ENCODE data around the gene RPS27.
A peak's percentile ranks its signal among the peaks of the same experiment; 100 is the strongest.
"Not testable (repeated sequence)": the region's sequence is repeated elsewhere in the genome, so short reads cannot be mapped to it uniquely, and the experiment has no call there.

Gene RPS27

DNA sequence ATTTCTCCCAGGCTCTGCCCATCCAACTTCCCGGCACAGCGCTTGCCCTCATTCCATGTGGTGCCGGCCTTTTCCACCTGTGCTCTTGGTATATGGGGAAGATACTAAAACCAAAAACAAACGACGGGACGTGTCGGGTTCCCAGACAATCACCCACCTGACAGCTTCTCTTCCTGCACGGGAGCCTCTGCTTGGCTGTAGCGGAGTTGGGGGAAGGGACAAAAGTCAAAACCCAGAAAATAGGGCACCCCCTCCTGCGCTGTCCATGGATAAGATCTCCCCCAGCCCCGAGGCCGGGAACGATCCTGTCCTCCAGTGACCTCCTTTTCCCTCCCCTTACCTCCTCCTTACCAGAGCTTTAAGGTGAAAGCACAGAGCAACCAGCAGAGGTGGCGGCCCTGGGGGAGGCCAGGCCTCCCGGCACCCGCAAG, 13.7 kb upstream of the RPS27 start:
- H3K4me3 ChIP-seq (ENCODE audit: extremely low read depth, insufficient read depth, low read length, poor library complexity, severe bottlenecking): peak overlapping the region; percentile 86
- H3K36me3 ChIP-seq (ENCODE audit: control insufficient read depth, insufficient read depth, low read length): peaks cover 63% of the 10 kb centered on the region
- H3K27ac ChIP-seq (ENCODE audit: low read depth, low read length, severe bottlenecking): peak overlapping the region; percentile 59
- WGBS, 2 experiments (ENCODE audit: insufficient coverage in 2 of 2): 2 to 3% methylated on average over 6 to 12 of the region's 16 CpGs
- H3K9me3 ChIP-seq (ENCODE audit: control insufficient read depth, low read length): no peaks in the 10 kb centered on the region
- H3K4me1 ChIP-seq (ENCODE audit: control insufficient read depth, insufficient read depth, low read length, poor library complexity, severe bottlenecking): peaks cover 6% of the 10 kb centered on the region

DNA sequence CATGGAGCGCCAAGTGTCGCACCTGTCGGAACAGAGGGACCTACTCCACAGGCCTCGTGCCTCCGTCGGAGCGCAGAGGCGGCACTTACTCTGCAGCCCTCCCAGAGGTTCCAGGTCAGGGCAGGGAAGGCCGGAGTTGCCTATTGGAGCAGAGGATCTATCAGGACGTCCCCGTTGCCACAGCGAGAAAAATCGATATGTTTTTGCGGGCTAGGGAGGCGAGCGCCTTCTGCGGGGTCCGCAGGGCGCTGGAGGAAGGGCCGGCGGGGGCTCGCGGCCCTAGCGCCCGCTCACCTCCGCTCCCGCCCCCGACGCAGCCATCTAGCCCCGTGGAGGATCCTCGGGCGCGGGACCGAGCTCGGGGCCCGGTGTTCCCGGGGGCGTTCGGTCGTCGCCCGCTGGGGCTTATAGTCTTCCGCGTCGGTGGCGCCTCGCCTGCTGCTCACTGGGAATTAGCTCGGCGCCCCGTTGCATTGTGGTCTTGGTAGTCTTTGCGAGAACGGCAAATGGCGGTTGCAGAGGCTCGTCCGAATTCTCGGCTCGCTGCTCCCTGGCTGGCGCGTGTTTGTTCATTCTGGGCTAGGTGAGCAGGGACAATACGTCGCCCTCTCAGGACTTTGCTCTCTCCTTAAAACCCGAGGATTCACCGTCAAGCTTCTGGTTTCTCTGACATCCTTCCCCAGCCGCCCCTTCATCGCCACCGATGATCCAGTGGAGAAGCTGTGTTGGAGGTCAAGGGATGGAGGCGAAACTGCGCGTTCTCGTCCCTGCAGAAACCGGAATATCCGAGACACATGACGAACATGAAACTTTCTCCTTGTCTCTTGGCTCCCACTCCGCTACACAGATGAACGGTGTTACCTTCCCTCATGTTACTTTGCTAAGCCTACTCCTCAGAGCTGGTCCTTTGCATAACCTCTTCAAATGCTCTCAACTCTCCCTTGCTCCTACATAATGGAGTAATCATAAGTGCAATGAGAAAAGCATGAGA, 13.0 kb upstream of the RPS27 start, which contains the start of gene JTB:
JTB (minus strand) TSS at position 425 of the 991 bp plus-strand sequence; CDS start at position 3, 422 bp downstream.
- WGBS, 2 experiments (ENCODE audit: insufficient coverage in 2 of 2): 0 to 1% methylated on average over 70 to 72 of the region's 75 CpGs
- H3K36me3 ChIP-seq (ENCODE audit: control insufficient read depth, insufficient read depth, low read length): peaks cover 70% of the 10 kb centered on the region
- peaks cover 6% of the 10 kb centered on the region for H3K4me1 ChIP-seq (ENCODE audit: control insufficient read depth, insufficient read depth, low read length, poor library complexity, severe bottlenecking)
- H3K9me3 ChIP-seq (ENCODE audit: control insufficient read depth, low read length): no peaks in the 10 kb centered on the region
- peak within 1 kb of the TSS; percentile 86 for H3K4me3 ChIP-seq (ENCODE audit: extremely low read depth, insufficient read depth, low read length, poor library complexity, severe bottlenecking)
- peak within 1 kb of the TSS; percentile 59 for H3K27ac ChIP-seq (ENCODE audit: low read depth, low read length, severe bottlenecking)

- H3K36me3 ChIP-seq (ENCODE audit: control insufficient read depth, insufficient read depth, low read length): peaks cover 74% of the 10 kb centered on the region
- H3K4me3 ChIP-seq (ENCODE audit: extremely low read depth, insufficient read depth, low read length, poor library complexity, severe bottlenecking): peak overlapping the region; percentile 86
- H3K9me3 ChIP-seq (ENCODE audit: control insufficient read depth, low read length): no peaks in the 10 kb centered on the region
- WGBS, 2 experiments (ENCODE audit: insufficient coverage in 2 of 2): 85 to 92% methylated on average over 8 of the region's 9 CpGs
- H3K27ac ChIP-seq (ENCODE audit: low read depth, low read length, severe bottlenecking): peak overlapping the region; percentile 45
- H3K4me1 ChIP-seq (ENCODE audit: control insufficient read depth, insufficient read depth, low read length, poor library complexity, severe bottlenecking): peaks cover 6% of the 10 kb centered on the region
Observed at GRCh38 chr1:153978274-153978909, 12.2 kb upstream of the RPS27 start.

DNA sequence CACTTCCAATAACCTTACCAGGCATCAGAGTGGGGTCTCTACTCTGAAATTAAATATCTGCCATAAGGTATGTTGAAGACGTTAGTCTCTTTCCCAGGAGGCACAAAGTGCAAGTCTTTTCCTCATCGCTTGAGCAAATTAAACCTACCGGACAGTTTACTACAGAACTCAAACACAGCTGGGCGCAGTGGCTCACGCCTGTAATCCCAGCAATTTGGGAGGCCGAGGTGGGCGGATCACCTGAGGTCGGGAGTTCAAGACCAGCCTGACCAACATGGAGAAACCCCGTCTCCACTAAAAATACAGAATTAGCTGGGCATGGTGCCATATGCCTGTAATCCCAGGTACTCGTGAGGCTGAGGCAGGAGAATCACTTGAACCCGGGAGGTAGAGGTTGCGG, 11.5 kb upstream of the RPS27 start:
- not testable (repeated sequence) for H3K4me1 ChIP-seq (ENCODE audit: control insufficient read depth, insufficient read depth, low read length, poor library complexity, severe bottlenecking); H3K4me3 ChIP-seq (ENCODE audit: extremely low read depth, insufficient read depth, low read length, poor library complexity, severe bottlenecking); H3K9me3 ChIP-seq (ENCODE audit: control insufficient read depth, low read length); H3K27ac ChIP-seq (ENCODE audit: low read depth, low read length, severe bottlenecking)
- 85 to 96% methylated on average over 10 of the region's 12 CpGs for WGBS, 2 experiments (ENCODE audit: insufficient coverage in 2 of 2)
- peaks cover 75% of the 10 kb centered on the region for H3K36me3 ChIP-seq (ENCODE audit: control insufficient read depth, insufficient read depth, low read length)

DNA sequence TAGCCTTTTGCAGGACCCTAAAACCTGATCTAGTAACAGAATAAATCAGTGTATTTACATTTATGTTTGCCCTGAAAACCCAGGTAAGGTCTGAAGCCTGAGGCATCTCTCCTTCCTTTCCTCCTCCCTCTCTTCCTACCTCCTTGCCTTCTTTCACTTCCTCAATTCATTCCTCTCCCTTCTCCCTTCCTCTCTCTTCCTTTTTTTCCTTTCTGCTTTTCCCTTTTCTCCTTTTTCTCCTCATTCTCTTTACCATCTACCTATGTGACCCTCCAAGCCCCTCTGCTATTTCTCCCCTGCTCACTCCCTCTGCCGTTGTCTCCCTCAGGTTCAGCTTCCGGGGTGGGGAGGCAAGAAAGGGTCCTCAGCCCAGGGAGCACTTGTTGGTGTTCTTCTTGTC, 8.8 kb upstream of the RPS27 start:
- not testable (repeated sequence) for H3K27ac ChIP-seq (ENCODE audit: low read depth, low read length, severe bottlenecking); H3K9me3 ChIP-seq (ENCODE audit: control insufficient read depth, low read length); H3K4me3 ChIP-seq (ENCODE audit: extremely low read depth, insufficient read depth, low read length, poor library complexity, severe bottlenecking)
- 100% methylated on average over 2 of the region's 2 CpGs; no CpG with 5 or more reads in 1 of the 2 experiments for WGBS, 2 experiments (ENCODE audit: insufficient coverage in 2 of 2)
- Histone ChIP-seq H3K4me1 (ENCODE audit: control insufficient read depth, insufficient read depth, low read length, poor library complexity, severe bottlenecking) (peaks cover 13% of the 10 kb centered on the region), H3K36me3 (ENCODE audit: control insufficient read depth, insufficient read depth, low read length) (peaks cover 60% of the 10 kb centered on the region)

DNA sequence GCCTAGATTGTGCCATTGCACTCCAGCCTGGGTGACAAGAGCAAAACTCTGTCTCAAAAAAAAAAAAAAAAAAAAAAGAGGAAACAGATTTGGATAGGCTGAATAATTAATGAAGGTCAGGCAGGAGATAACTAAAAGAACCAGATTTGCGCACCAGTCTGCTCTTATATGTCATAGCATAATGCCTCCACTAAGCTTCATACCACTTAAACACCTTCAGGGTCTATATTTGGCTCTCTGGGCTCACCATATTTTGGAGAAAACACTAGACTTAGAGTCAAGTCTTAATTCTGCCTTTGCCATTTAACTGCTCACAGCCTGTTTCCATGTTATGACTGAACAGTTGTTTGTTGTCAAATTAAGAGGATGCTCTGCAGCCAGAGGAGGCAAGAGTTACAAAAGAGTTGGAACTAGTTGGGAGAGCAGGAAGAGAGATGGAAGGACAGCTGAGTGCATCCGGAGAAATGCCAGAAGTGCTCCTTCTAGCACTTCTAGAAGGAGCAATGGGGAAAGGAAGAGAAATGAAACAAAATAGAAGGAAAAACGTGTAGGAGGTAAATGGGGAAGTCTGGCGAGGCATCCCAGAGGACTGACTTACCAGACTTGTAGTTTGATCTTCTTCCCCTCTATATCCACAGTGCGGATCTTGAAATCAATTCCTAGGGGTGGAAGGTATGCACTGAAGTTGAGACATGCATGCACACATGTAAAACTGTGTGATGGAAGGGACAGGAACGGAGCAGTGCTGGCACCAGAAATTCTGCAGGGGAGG, 6.3 kb upstream of the RPS27 start:
- Histone ChIP-seq H3K4me1 (ENCODE audit: control insufficient read depth, insufficient read depth, low read length, poor library complexity, severe bottlenecking) (peaks cover 10% of the 10 kb centered on the region), H3K36me3 (ENCODE audit: control insufficient read depth, insufficient read depth, low read length) (peaks cover 48% of the 10 kb centered on the region), H3K4me3 (ENCODE audit: extremely low read depth, insufficient read depth, low read length, poor library complexity, severe bottlenecking) (peak overlapping the region; percentile 69), H3K9me3 (ENCODE audit: control insufficient read depth, low read length) (no peaks in the 10 kb centered on the region), H3K27ac (ENCODE audit: low read depth, low read length, severe bottlenecking) (no peak overlapping the region)
- 87 to 95% methylated on average over 2 to 3 of the region's 6 CpGs for WGBS, 2 experiments (ENCODE audit: insufficient coverage in 2 of 2)

GRCh38 chr1:153985341-153985912, 5.1 kb upstream of the RPS27 start:
- Histone ChIP-seq H3K4me3 (ENCODE audit: extremely low read depth, insufficient read depth, low read length, poor library complexity, severe bottlenecking) (peak overlapping the region; percentile 69), H3K36me3 (ENCODE audit: control insufficient read depth, insufficient read depth, low read length) (peaks cover 41% of the 10 kb centered on the region), H3K4me1 (ENCODE audit: control insufficient read depth, insufficient read depth, low read length, poor library complexity, severe bottlenecking) (peaks cover 10% of the 10 kb centered on the region), H3K9me3 (ENCODE audit: control insufficient read depth, low read length) (no peaks in the 10 kb centered on the region), H3K27ac (ENCODE audit: low read depth, low read length, severe bottlenecking) (peak overlapping the region; percentile 71)
- WGBS, 2 experiments (ENCODE audit: insufficient coverage in 2 of 2): 5 to 8% methylated on average over 5 of the region's 7 CpGs

- Histone ChIP-seq H3K27ac (ENCODE audit: low read depth, low read length, severe bottlenecking) (peak within 1 kb of the TSS; percentile 86), H3K4me3 (ENCODE audit: extremely low read depth, insufficient read depth, low read length, poor library complexity, severe bottlenecking) (peak within 1 kb of the TSS; percentile 69), H3K4me1 (ENCODE audit: control insufficient read depth, insufficient read depth, low read length, poor library complexity, severe bottlenecking) (peaks cover 10% of the 10 kb centered on the region), H3K36me3 (ENCODE audit: control insufficient read depth, insufficient read depth, low read length) (peaks cover 33% of the 10 kb centered on the region), H3K9me3 (ENCODE audit: control insufficient read depth, low read length) (no peaks in the 10 kb centered on the region)
- WGBS, 2 experiments (ENCODE audit: insufficient coverage in 2 of 2): 0 to 1% methylated on average over 11 to 21 of the region's 32 CpGs
Observed at GRCh38 chr1:153985941-153986761, 4.4 kb upstream of the RPS27 start, which contains the start of gene RAB13. TSS of gene RAB13 (minus strand) at chr1:153986339. CDS start at chr1:153986236, 103 bp downstream.

- 100% methylated on average over 3 to 5 of the region's 8 CpGs for WGBS, 2 experiments (ENCODE audit: insufficient coverage in 2 of 2)
- peaks cover 15% of the 10 kb centered on the region for H3K4me1 ChIP-seq (ENCODE audit: control insufficient read depth, insufficient read depth, low read length, poor library complexity, severe bottlenecking)
- H3K27ac ChIP-seq (ENCODE audit: low read depth, low read length, severe bottlenecking): no peak overlapping the region
- H3K4me3 ChIP-seq (ENCODE audit: extremely low read depth, insufficient read depth, low read length, poor library complexity, severe bottlenecking): no peak overlapping the region
- no peaks in the 10 kb centered on the region for H3K9me3 ChIP-seq (ENCODE audit: control insufficient read depth, low read length)
- H3K36me3 ChIP-seq (ENCODE audit: control insufficient read depth, insufficient read depth, low read length): peaks cover 33% of the 10 kb centered on the region
Observed at GRCh38 chr1:153987621-153988020, 2.9 kb upstream of the RPS27 start.
